ENCODE results near the gene CCDC17. TPM values are rescaled to one million over a fixed set of nuclear protein-coding genes. Genes with fewer than 3 reads are reported as not detected.

CCDC17 gene
- total RNA-seq, 1 experiment from 2014 or later = 1.9 TPM

- Histone ChIP-seq H3K4me3 (ENCODE audit: low read depth, low read length) (no peak overlapping the region), H3K9me3 (no peaks in the 10 kb centered on the region), H3K4me1 (no peaks in the 10 kb centered on the region), H3K27me3 (replicated peaks; ENCODE audit: control insufficient read depth, insufficient read depth, low read length) (no peaks in the 10 kb centered on the region), H3K36me3 (ENCODE audit: control insufficient read depth, insufficient read depth, low read length) (peaks cover 2% of the 10 kb centered on the region)
- Mint-ChIP-seq H3K36me3 (ENCODE audit: insufficient read depth, unreplicated experiment) (peaks cover 62% of the 10 kb centered on the region), H3K4me3 (ENCODE audit: unreplicated experiment) (no peak overlapping the region), H3K4me1 (ENCODE audit: low read depth, unreplicated experiment) (no peaks in the 10 kb centered on the region), H3K27ac (ENCODE audit: unreplicated experiment) (no peak overlapping the region), H3K9me3 (ENCODE audit: unreplicated experiment) (no peaks in the 10 kb centered on the region), H3K27me3 (ENCODE audit: insufficient read depth, unreplicated experiment) (no peaks in the 10 kb centered on the region)
- BruUV-seq (replicated peaks) = no TSS peak
- intact Hi-C loops (cut with micrococcal nuclease; ENCODE audit: unreplicated experiment) = no loop called here
- ChIA-PET CTCF (no interaction called here), POLR2A (interaction anchor here (1.1 kb wide), 1 partner anchor 44 kb away, joined by 3 read pairs; no protein-coding TSS in a partner anchor)
- TF ChIP-seq CTCF (IDR thresholded peaks at IDR 0.05; ENCODE audit: insufficient read depth in 1 of 2, low read depth in 1 of 2, low read length in 1 of 2, severe bottlenecking in 1 of 2, unreplicated experiment in 1 of 2) = no peak
- DNase-seq = no peak
Observed at GRCh38 chr1:45629035-45629434, 5.2 kb upstream of the CCDC17 start.

DNA sequence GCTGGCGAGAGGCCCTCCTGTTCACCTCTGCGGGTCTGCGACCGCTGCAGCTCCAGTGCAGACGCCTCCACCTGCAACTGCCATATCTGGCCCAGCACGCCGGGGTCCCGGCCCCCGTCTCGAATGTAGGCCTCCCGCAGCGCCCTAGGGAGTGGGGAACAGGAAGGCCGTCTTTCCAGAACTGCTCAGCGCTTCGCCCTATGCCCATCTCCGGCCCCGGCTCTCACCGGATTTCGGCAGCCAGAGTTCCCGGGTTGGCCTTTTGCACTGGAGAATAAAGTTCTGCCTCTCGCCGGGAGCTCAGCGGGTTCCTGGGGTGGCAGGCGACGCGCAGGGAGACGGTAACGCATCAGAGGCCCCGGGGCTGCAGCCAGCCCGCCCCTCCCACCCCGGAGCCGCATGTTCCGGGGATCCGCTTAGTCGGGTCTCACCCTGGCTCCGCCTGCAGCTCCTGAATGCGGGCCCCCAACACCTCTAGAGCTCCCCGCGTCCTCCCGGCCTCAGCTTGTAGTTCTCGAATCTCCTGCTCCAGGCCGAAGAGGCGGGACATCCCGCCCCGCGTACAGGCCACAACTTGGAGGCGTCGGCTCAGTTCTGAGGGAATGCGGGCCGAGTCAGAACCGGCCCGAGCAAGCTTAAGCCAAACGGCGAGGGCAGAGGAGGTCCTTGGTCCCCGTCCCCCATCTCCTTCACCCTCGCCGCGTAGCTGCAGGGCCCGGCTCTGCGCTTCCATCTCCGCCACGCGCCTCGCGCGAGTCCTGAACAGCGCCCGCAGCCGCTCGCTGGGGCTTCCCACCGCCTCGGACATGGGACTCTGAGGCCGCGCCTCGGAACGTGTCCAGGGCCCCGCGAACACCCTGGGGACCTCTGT lies 1.1 kb downstream of the CCDC17 start:
- no peak for TF ChIP-seq CTCF (IDR thresholded peaks at IDR 0.05; ENCODE audit: insufficient read depth in 1 of 2, low read depth in 1 of 2, low read length in 1 of 2, severe bottlenecking in 1 of 2, unreplicated experiment in 1 of 2)
- H3K4me1 ChIP-seq = no peaks in the 10 kb centered on the region
- H3K9me3 ChIP-seq = no peaks in the 10 kb centered on the region
- ChIA-PET POLR2A (no interaction called here), CTCF (interaction anchor here (0.7 kb wide), 1 partner anchor 624 kb away, joined by 3 read pairs; no protein-coding TSS in a partner anchor)
- Mint-ChIP-seq H3K36me3 (ENCODE audit: insufficient read depth, unreplicated experiment) (peaks cover 78% of the 10 kb centered on the region), H3K9me3 (ENCODE audit: unreplicated experiment) (no peaks in the 10 kb centered on the region), H3K4me3 (ENCODE audit: unreplicated experiment) (no peak overlapping the region), H3K27me3 (ENCODE audit: insufficient read depth, unreplicated experiment) (no peaks in the 10 kb centered on the region), H3K4me1 (ENCODE audit: low read depth, unreplicated experiment) (no peaks in the 10 kb centered on the region), H3K27ac (ENCODE audit: unreplicated experiment) (peak overlapping the region; percentile 57)
- intact Hi-C loops (cut with micrococcal nuclease; ENCODE audit: unreplicated experiment) = no loop called here
- no peak for DNase-seq
- no peaks in the 10 kb centered on the region; the same call in 1 of the 2 replicates for H3K36me3 ChIP-seq (ENCODE audit: control insufficient read depth, insufficient read depth, low read length)
- no peak overlapping the region for H3K4me3 ChIP-seq (ENCODE audit: low read depth, low read length)
- H3K27me3 ChIP-seq (replicated peaks; ENCODE audit: control insufficient read depth, insufficient read depth, low read length) = no peaks in the 10 kb centered on the region
- BruUV-seq (replicated peaks) = no TSS peak

GRCh38 chr1:45621895-45622523 lies 1.8 kb downstream of the CCDC17 start:
- Mint-ChIP-seq H3K27ac (ENCODE audit: unreplicated experiment) (no peak overlapping the region), H3K9me3 (ENCODE audit: unreplicated experiment) (no peaks in the 10 kb centered on the region), H3K27me3 (ENCODE audit: insufficient read depth, unreplicated experiment) (no peaks in the 10 kb centered on the region), H3K4me3 (ENCODE audit: unreplicated experiment) (no peak overlapping the region), H3K4me1 (ENCODE audit: low read depth, unreplicated experiment) (no peaks in the 10 kb centered on the region), H3K36me3 (ENCODE audit: insufficient read depth, unreplicated experiment) (peaks cover 81% of the 10 kb centered on the region)
- H3K9me3 ChIP-seq = no peaks in the 10 kb centered on the region
- POLR2A ChIA-PET = no interaction called here
- no peak for TF ChIP-seq CTCF (IDR thresholded peaks at IDR 0.05; ENCODE audit: insufficient read depth in 1 of 2, low read depth in 1 of 2, low read length in 1 of 2, severe bottlenecking in 1 of 2, unreplicated experiment in 1 of 2)
- BruUV-seq (replicated peaks) = no TSS peak
- CTCF ChIA-PET = no interaction called here
- intact Hi-C loops (cut with micrococcal nuclease; ENCODE audit: unreplicated experiment) = no loop called here
- H3K27me3 ChIP-seq (replicated peaks; ENCODE audit: control insufficient read depth, insufficient read depth, low read length) = no peaks in the 10 kb centered on the region
- H3K4me3 ChIP-seq (ENCODE audit: low read depth, low read length) = no peak overlapping the region
- no peaks in the 10 kb centered on the region for H3K4me1 ChIP-seq
- H3K36me3 ChIP-seq (ENCODE audit: control insufficient read depth, insufficient read depth, low read length) = peaks cover 2% of the 10 kb centered on the region; the same call in 1 of the 2 replicates
- no peak for DNase-seq
